Pericardium fibroblast (primary cell): ENCODE measurements around the gene TMEM200A. TPM values are rescaled to one million over a fixed set of nuclear protein-coding genes. Genes with fewer than 3 reads are reported as not detected.

ENCODE experiments used
- total RNA-seq: library from RNA; depleted of rRNA; stranded (reverse); fragments of >200 nt; gene quantifications from 2 replicates; pipeline ENCODE4 v1.2.3, GENCODE V29; 2015

Gene TMEM200A
- 2.6 and 10.4 TPM in 2 replicates for total RNA-seq

DNA sequence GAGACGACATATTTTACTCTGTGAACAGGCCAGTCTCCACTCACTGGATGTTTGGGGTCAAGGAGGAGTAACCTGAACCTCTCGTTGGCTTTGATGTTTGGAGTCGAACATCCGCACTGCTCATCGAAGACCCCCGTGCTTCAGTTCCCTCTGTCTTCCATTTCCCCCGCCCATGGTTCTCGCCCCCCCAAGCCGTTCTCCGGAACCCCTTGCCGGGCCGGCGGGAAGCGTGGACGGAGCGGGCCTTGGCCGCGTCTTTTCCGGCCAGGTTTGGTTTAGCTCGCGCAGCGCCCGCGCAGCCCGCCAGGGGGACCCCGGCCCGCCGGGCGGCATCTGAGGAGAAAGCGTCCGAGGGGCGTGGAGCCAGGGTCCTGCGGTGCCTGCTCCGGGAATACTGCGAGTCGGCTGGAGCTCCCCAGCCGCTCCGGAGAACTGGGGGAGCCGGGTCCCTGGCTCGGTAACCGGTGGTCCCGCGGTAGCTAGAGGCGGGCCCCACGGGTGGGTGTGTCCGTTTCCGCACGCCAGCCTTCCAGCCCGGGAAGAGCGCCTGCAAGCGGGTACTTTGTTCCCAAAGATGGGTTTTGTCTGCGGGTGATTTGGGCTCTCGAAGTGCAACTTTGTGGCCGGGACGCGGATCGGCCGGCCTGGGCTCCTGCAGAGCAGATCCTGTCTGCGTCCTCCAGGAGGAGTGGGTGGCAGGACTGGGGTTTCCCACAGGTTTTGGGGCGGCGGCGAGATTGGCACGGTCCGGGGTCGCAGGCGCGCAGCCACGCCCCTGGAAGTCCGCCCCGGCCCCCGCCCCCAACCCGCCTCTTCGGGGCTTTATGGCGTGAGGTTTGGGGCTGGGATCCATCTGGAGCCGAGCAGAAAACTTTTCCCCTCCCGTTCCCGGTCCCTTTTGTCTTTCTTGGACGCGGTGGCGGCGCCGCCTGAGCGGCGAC lies at the start of gene TMEM200A:
TMEM200A (plus strand) TSS at position 852 of the 941 bp plus-strand sequence. CDS start 74,406 bp downstream, outside the sequence.

Other genes starting within 250 kb of the TMEM200A start
- gene SAMD3, start 143.1 kb upstream of the TMEM200A start, total RNA-seq, result 2.8 TPM in 1 of 2 replicates, not detected in the other